Astrocyte of the cerebellum (primary cell): ENCODE results near the gene HEMGN.
"Not testable (repeated sequence)": the region's sequence is repeated elsewhere in the genome, so short reads cannot be mapped to it uniquely, and the experiment has no call there.

Source experiments
- DNase-seq: peaks from one replicate; pipeline ENCODE4 v3.0.0-alpha.2; 2011; ENCODE audit warnings: low read depth
- H3K4me3 ChIP-seq: 2 replicates; pipeline ENCODE4 v1.5.1; 2011; ENCODE audit warnings: mild to moderate bottlenecking, low read depth, low read length, moderate library complexity
- CTCF ChIP-seq: IDR thresholded peaks from 2 replicates; pipeline ENCODE4 v1.5.1; 2012; ENCODE audit warnings: low read length, low read depth, moderate library complexity, mild to moderate bottlenecking; ENCODE audit errors: missing control alignments
- in situ Hi-C: cut with HindIII; loops from 2 replicates; pipeline ENCODE4 v1.10.0; 2017; ENCODE audit warnings: low sequenced_read_pairs

HEMGN gene

GRCh38 chr9:97978371-97979130 lies 40.6 kb upstream of the HEMGN start:
- no peak for DNase-seq
- H3K4me3 ChIP-seq = no peak overlapping the region
- no peak for TF ChIP-seq CTCF
- in situ Hi-C loops = no loop called here

- in situ Hi-C loops, DNase-seq, H3K4me3 ChIP-seq: not testable (repeated sequence)
Measured at GRCh38 chr9:97976633-97977032, 38.7 kb upstream of the HEMGN start.

GRCh38 chr9:97975376-97975775 lies 37.4 kb upstream of the HEMGN start:
- in situ Hi-C loops = no loop called here
- TF ChIP-seq CTCF = no peak
- no peak overlapping the region for H3K4me3 ChIP-seq
- DNase-seq = no peak

GRCh38 chr9:97972753-97973152 lies 34.8 kb upstream of the HEMGN start:
- H3K4me3 ChIP-seq = no peak overlapping the region
- no peak for TF ChIP-seq CTCF
- no peak for DNase-seq
- in situ Hi-C loops = no loop called here

GRCh38 chr9:97970165-97970564 lies 32.2 kb upstream of the HEMGN start:
- no peak for TF ChIP-seq CTCF
- no peak for DNase-seq
- H3K4me3 ChIP-seq = no peak overlapping the region
- in situ Hi-C loops = no loop called here

GRCh38 chr9:97969014-97969413 lies 31.0 kb upstream of the HEMGN start:
- H3K4me3 ChIP-seq = no peak overlapping the region
- in situ Hi-C loops = no loop called here
- no peak for TF ChIP-seq CTCF
- no peak for DNase-seq

GRCh38 chr9:97966493-97966892 lies 28.5 kb upstream of the HEMGN start:
- in situ Hi-C loops = no loop called here
- H3K4me3 ChIP-seq = no peak overlapping the region
- TF ChIP-seq CTCF = no peak
- DNase-seq = no peak
